OCI-LY1 (cell line): ENCODE measurements around the gene SLC35F6.

Source experiments
- EZH2 ChIP-seq: fragments of 200-600 bp; sonication (generic), shearing (Covaris generic); IDR thresholded peaks from 2 replicates; pipeline ENCODE4 v1.8.0; 2017; ENCODE audit warnings: borderline replicate concordance, mixed run types, mild to moderate bottlenecking, antibody characterized with exemption, low read length, moderate library complexity, mixed read lengths
- TF ChIP-seq, protein P1 (sequence below): fragments of 200-600 bp; sonication (generic), shearing (Covaris generic); IDR thresholded peaks from 2 replicates; pipeline ENCODE4 v1.5.1; 2017; ENCODE audit warnings: mild to moderate bottlenecking, antibody characterized with exemption, low read length, moderate library complexity, mixed read lengths

DNA sequence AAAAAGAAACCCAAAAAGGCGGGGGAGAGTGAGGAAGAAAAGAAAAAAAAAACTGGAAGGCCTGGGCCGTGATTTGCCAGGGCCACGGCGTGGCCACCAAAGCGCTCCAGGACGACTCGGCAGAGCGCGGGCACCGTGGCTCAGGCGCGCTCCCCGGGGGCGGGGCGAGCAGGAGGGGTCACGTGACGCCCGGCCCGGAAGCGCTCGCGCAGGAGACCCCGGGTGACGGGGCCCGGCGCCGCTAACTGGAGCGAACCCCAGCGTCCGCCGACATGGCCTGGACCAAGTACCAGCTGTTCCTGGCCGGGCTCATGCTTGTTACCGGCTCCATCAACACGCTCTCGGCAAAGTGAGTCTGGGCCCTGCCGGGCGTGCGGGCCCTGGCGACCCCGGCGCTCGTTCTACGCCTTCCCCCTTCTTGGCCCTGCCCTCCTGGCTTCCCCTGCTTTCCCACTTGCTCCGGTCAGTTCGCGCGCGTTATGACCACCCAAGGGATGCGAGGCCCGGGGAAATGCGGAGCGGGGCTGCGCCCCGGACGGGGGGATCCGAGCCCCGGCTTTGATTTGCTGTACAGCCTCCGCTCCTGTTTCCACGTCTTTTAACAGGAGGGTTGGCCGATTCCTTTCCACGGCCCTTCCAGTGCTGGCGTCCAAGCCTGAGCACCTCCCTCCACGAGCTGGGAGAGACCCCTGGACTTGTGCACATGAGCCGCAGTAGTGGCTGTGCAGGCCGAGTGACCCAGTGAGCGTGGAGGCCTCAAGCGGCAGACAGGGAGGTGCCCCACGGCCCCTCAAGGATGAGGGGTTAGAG, at the start of gene SLC35F6:
- TF ChIP-seq, protein P1, sequence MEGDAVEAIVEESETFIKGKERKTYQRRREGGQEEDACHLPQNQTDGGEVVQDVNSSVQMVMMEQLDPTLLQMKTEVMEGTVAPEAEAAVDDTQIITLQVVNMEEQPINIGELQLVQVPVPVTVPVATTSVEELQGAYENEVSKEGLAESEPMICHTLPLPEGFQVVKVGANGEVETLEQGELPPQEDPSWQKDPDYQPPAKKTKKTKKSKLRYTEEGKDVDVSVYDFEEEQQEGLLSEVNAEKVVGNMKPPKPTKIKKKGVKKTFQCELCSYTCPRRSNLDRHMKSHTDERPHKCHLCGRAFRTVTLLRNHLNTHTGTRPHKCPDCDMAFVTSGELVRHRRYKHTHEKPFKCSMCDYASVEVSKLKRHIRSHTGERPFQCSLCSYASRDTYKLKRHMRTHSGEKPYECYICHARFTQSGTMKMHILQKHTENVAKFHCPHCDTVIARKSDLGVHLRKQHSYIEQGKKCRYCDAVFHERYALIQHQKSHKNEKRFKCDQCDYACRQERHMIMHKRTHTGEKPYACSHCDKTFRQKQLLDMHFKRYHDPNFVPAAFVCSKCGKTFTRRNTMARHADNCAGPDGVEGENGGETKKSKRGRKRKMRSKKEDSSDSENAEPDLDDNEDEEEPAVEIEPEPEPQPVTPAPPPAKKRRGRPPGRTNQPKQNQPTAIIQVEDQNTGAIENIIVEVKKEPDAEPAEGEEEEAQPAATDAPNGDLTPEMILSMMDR: 0 out of 2 replicates have a peak, but pooled peaks have one; percentile 10
- no peak for TF ChIP-seq EZH2
